Measurements from ENCODE around the gene KDM6A.
"Not testable (repeated sequence)": the region's sequence is repeated elsewhere in the genome, so short reads cannot be mapped to it uniquely, and the experiment has no call there.

The KDM6A gene

DNA sequence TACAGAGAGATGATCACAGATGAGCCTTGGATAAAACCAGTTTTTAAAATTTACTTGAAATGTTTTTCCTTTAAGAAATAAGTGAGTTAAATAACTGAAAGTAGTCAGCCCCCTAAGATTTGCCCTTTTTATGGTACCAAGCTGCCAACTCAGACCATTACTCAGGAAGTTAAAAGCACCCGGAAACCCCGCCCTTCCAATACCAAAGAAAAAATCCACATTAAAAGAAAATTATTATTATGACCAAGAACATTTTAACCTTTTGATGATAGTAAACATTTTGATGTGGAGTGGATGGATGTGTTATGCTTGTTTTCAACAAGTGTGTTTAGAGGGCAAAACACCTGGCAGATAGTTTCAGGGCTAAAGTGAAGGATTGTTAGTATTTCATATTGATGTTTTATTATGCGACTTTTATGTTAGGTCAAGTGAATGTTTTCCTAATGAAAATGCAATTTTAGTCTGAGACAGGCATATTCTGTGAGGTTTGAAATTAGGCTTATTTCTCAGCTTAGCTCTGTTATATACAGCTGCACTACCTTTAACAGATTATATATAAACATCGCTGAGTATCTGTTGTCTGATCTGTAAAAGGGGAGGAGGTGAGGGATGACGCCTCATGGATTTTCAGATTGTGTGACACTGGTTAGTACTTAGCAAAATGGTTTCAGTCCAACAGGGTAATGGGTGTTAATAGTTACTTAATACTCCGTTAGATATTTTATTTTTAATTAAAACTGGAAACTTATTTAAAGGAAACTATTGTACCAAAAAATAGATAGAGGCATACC is 89.0 kb downstream of the KDM6A start:
- no peak for DNase-seq (ENCODE audit: low read depth in 3 of 3, low spot score in 1 of 3)

DNA sequence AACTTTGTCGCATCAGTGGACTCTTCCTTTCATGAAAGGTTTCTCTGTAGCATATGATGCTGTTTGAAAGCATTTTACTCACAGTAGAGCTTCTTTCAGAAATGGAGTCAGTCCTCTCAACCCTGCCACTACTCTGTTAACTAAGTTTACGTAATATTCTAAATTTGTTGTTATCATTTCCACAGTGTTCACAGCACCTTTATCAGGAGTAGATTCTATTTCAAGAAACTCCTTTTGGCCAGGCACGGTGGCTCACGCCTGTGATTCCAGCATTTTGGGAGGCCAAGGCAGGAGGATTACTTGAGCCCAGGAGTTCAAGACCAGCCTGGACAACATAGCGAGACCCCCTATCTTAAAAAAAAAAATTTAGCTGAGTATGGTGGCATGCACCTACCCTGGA is 90.0 kb downstream of the KDM6A start:
- no peak for DNase-seq (ENCODE audit: low read depth in 3 of 3, low spot score in 1 of 3)

DNA sequence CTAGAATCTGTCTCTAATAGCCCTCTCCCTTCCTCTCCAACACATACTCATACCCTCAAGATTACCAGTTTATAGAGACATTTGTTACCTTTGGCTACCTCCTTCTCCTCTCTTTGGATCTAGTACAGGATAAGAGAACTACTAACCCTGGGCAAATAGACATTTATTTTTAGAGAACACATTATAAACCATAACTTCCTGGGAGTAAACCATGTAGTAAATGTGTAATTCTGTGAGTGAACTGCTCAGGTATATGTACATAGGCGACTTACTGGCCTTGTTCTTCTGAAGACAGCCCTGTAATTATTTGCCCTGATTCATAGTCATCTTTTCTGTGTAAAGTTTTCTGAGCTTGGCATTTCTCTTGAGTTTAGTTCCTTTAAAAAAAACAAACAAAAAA is 94.2 kb downstream of the KDM6A start:
- no peak for DNase-seq (ENCODE audit: low read depth in 3 of 3, low spot score in 1 of 3)

DNA sequence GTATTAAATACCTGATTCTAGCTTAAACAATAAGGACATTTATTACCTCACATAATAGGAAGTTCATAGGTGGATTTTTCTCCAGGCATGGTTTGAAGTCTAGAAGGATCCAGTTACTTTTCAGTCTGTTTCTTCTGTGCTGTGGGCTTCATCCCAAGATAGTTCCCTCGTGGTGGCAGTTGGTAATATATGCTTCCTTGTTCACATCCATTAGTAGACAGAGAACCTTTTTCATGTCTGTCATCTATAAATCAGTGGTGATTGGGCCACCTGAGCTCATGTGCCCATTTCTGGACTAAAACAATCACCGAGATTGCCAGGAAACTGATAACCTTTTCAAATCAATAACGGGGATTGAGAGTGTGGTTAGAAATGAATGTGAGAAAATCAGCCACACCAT is 97.7 kb downstream of the KDM6A start:
- DNase-seq (ENCODE audit: low read depth in 3 of 3, low spot score in 1 of 3) = no peak

DNA sequence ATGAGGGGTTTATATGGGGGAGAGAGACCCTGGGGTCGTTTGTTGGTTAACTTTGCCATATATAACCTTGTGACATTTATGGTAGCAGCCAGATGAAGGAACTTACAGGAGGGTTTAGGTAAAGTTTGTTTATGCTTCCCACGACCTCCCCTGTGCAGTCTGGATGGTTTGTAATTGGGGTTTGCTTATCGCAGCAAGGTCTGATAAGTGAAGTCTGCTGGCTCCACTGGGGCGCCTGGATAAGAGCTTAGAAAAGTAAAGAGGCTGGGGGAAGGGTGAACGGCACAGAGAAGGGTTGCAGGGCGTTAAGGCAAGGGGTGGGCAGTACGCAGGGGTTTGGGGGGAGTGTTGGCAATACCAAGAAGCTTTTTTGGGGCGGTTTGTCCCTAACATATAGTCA is 98.7 kb downstream of the KDM6A start:
- no peak for DNase-seq (ENCODE audit: low read depth in 3 of 3, low spot score in 1 of 3)

DNA sequence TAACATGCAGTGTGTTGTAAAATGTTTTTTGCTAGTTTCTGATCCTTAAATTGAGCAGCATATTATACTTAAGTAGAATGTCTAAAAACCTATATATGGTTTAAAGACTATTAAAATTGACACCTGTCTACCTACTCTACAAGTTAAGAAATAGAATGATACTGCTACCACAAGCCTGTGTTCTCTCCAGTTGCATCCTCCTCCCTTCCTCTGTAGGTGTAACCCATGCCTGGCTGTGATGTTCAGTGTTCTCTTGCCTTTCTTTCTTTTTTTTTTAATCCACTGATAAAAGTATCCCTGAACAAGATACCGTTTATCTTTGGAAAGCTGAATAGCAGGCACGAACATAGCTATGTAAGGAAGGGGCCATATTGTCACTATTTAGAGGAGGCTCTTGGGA is 99.1 kb downstream of the KDM6A start:
- DNase-seq (ENCODE audit: low read depth in 3 of 3, low spot score in 1 of 3) = no peak

DNA sequence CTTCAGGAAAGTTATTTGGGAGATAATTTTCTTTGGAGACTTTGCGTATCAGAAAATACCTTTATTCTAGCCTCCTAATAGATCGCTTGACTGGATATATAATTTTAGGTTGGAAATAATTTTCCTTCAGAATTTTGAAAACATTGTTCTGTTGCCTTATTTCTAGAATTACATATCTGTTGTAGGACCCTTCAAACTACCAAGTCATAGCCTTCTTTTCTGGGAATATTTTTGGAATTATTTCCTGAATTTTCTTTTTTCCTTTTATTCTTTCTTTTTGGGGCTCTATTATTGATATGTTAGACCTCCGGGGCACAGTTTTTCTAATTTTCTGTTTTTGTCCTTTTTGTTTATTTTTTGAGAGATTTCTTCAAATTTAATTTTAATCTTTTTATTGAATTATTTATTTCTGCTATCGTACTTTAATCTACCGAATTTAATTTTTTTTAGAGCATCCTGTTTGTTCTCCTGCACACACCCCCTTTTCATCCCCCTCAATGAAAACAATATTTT is 100.5 kb downstream of the KDM6A start:
- DNase-seq (ENCODE audit: low read depth in 3 of 3, low spot score in 1 of 3) = no peak

DNA sequence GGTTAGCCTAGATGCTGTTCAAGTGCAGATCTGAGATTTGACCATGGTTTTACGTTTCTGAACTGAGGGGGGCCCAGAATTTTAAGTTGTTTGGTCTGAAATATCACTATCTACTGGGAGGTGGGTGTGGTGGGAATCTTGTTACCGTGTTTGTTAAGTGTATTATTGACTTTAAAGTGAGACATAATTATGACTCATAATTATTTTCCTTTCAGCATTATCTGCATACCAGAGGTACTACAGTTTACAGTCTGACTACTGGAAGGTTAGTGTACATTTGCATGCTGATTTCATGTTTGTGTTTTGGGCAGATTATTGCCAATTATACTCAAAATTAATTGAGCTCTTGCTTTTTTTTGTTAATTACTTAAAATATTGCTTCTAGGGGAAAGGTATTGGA is 101.5 kb downstream of the KDM6A start:
- DNase-seq (ENCODE audit: low read depth in 3 of 3, low spot score in 1 of 3) = no peak

DNA sequence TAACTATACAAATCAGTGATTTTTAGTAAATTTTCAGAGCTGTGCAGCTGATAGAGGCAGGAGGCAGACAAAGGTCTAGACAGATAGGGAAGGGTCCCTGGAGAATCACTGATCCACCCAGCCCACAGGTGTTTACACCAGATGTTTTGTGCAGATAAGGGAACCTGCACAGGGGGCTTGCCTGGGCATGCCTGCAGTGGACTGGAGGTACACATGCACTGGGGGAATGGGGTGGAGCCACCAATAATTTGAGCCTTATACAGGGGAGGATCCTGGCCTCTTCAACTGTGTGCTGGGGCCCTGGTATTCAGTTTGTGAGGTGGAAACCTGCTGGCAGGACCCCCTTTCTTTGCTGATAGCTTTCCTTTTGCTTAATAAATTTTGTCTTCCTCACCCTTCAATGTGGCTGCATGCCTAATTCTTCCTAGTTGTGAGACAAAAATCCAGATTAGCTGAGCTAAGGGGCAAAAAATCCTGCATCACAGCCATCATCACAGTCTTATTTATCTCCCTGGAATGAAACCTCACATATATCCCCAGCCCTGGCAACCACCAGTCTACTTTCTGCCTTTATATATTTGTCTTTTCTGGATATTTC is 102.8 kb downstream of the KDM6A start:
- no peak for DNase-seq (ENCODE audit: low read depth in 3 of 3, low spot score in 1 of 3)

DNA sequence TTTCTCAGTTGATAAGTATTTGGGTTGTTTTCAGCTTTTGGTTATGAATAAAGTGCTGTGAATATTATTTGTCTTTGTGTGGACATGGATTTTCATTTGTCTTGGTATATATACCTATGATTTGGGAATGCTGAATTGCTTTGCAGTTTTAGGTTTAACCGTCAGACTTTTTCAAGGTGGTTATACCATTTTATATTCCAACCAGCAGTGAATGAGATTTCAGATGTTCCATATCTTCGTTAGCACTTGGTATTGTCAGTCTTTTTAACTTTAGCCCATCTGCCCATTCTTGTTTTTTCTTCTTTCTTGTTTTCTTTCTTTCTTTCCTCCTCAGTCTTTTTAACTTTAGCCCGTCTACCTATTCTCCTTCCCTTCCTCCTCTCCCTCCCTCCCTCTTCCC is 106.0 kb downstream of the KDM6A start:
- no peak for DNase-seq (ENCODE audit: low read depth in 3 of 3, low spot score in 1 of 3)

DNA sequence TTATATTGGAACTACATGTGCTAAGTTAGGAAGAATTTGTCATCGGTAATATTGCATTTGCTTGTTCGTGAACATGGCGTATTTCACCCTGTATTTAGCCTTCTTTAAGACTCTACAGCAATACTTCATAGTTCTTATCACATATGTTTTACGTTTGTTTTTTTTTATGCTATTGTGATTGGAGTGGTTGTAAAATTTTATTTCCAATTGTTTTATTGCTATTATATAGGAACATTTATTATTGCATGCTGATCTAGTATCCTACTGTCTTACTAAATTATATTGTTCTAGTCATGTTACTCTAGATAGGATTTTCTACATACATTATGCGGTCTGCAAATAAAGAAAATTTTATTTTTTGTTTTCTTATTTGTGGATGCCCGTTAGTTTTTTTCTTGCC is 107.4 kb downstream of the KDM6A start:
- no peak for DNase-seq (ENCODE audit: low read depth in 3 of 3, low spot score in 1 of 3)

DNA sequence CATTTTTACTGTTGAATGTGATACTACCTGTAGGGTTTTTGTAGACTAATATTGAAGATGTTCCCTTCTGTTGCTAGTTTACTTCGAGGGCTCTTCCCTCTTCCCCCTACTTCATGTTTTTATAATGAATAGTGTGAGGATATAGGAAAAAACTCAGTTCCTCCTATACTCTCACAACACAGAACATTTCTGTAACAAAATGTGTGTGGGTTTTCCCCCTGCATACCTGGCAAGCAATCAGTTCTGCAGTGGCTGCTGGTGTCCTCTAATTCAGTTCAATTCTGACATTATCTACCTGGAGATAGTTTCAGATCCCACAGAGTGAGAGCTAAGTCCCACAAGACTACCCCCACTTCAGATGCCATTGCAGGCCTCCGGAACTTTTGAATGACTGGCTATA is 107.9 kb downstream of the KDM6A start:
- no peak for DNase-seq (ENCODE audit: low read depth in 3 of 3, low spot score in 1 of 3)

DNA sequence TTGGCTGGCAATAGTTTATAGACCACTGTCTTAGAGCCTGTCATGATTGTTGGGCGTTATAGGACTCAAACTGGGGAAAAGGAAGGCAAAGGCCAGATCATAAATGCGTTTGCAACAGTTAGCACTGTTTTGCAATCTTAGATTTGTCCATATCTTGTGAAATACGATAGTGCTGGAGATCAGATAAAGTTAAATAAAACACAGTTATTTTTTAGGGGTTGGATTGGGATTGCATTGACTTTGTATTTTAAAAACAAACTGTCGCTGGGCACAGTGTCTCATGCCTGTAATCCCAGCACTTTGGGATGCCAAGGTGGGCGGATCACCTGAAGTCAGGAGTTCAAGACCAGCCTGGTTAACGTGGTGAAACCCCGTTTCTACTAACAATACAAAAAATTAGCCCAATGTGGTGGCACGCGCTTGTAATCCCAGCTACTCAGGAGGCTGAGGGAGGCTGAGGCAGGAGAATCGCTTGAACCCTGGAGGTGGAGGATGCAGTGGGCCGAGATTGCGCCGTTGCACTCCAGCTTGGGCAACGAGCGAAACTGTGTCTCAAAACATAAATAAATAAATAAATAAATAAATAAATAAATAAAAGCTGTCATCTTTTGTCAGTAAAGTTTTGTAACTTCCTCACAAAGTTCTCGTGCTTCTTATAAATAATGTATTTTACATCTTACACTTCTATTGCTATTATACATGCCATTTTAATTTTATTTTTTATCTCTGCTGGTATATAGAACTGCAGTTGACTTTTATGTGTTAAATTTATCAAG is 117.2 kb downstream of the KDM6A start:
- no peak for DNase-seq (ENCODE audit: low read depth in 3 of 3, low spot score in 1 of 3)

DNA sequence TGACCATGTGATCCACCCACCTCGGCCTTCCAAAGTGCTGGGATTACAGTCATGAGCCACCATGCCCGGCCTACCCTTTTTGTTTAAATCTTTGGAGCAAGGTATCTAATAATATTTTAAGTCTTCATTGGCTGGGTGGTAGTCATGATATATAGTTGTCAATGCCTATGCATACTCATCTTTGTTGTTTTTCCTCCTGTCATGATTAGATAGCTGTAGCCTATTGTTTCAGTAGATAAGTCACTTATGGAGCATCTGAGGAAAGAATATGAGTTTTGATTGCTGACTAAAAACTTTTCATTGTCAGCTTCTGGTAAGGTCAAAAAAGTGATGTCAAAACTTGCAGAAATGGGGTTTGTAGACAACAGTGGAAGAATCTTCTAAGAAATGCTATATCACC is 119.8 kb downstream of the KDM6A start:
- no peak for DNase-seq (ENCODE audit: low read depth in 3 of 3, low spot score in 1 of 3)

DNA sequence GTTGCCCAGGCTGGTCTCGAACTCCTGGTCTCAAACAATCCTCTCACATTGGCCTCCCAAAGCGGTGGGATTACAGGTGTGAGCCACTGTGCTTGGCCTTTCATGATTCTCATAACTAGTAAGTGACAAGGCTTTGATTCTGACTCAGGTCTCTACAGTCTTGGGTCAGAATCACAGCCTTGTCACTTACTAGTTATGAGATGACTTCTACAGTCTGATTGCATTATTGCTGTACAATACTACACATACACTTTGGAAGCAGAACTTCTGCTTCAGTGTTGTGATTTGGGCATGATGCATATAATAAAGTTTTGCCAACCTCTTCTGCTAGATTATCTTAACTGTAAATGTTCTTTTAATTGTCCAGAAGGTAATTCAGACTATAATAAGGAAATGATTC is 123.3 kb downstream of the KDM6A start:
- no peak for DNase-seq (ENCODE audit: low read depth in 3 of 3, low spot score in 1 of 3)

DNA sequence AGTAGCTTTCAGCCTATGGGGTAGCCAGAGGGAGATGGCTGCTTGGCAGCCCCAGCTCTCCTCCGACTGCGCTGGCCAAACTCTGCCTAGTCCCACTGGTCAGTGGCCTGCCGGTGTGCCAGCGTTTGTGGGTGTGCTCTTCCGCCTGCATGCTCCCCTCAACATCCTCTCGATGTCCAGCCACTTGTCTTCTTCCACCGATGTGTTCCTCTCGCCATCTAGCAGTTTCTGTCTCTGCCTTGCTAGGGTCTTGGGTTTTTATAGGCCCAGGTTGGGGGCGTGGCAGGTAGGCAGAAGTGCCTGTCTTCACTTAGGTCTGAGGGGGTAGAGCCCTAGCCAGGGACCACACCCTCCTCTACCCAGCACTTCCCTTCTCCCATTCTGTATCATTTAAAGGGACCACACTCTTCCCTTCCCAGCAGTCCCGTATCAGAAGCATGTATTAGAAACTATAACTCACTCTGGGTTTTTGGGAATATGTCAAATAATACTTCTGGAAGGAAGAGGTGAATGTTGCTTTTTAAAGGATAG is 124.4 kb downstream of the KDM6A start:
- no peak for DNase-seq (ENCODE audit: low read depth in 3 of 3, low spot score in 1 of 3)

DNA sequence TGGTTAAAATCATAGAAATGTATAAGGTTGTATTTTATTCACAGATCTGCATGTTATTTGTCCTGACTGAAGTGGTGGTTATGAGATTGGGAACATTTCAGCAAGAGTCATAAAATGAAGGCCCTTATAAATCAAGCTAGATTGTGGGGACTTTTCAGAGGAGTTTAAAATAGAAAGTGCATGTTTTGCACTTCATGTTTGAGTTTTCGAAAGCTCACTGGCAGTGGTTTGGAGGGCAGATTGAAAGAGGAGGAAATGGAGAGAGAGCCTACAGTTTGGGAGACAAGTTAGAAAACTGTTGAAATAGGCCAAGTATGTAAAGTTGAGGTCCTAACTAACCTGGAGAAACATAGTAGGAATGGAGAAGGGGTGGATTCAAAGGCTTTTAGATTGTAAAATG is 124.9 kb downstream of the KDM6A start:
- no peak for DNase-seq (ENCODE audit: low read depth in 3 of 3, low spot score in 1 of 3)

DNA sequence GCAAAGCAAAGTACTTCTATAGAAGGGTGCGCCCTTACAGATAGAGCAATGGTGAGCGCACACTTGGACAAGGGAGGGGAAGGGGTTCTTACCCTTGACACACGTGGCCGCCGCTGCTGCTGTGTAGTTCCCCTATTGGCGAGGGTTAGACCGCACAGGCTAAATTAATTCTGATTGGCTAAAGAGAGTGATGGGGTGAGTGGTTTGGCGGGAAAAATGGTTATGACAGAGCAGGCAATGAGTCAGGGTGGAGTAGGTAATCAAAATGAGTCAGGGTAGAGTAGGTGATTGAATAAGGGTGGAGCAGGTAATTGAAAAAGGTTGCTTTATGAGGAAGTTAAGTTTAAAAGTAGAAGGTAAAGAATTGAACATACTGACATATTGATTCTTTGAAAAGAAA is 126.2 kb downstream of the KDM6A start:
- DNase-seq (ENCODE audit: low read depth in 3 of 3, low spot score in 1 of 3) = not testable (repeated sequence)

DNA sequence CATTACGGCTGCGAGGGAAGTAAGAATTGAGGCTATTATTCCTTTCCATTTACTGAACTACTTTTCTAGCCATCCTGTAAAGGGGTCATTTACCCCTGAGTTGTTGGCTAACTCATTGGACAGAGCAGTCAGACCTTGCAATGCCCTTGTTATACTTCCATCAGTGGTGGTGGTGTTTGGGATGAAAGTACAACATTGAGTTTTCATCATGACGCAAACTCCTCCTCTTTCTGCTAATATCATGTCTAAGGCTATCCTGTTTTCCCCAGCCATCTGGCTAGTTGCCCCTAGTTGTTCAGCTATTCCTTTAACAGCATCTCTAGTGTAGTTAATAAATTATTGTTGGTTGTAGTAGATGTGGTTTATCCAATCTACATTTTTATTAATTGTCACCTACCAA is 126.9 kb downstream of the KDM6A start:
- not testable (repeated sequence) for DNase-seq (ENCODE audit: low read depth in 3 of 3, low spot score in 1 of 3)

DNA sequence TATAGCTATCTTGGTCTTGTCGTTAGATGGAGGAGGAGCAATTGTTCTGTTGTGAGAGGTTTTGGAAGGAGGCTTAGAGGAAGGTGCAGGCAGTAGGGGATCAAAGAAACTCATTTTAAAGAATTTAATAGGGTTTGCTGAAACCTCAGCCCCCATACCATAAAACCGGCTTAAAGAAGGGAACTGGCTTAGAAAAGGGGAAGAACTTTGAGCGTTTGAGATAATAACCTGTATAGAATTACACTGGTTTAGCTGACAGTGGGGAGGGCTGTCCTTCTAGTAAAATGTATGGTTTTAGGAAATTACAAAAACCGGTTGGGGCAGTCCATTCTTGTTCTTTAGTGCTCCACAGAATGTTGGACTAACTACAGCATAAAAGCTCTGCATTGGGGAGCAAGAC is 128.1 kb downstream of the KDM6A start:
- DNase-seq (ENCODE audit: low read depth in 3 of 3, low spot score in 1 of 3) = no peak

DNA sequence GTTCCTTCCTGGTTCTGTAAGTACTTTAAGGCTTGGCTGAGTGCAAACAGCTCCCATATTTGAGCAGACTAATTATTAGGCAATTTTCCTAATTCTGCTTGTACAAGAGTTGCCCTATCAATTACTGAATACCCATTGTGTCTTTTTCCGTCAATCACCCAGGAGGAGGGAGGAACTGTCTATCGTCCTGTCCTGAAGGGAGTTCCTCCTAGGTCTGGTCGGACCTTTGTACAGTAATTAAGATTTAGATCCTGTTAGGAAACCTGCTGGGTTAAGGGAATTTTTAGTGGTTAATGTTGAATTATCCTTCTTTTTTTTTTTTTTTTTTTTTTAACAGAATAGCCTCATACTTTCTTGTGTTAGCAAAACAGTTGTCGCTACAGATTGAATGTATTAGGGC is 130.1 kb downstream of the KDM6A start:
- no peak for DNase-seq (ENCODE audit: low read depth in 3 of 3, low spot score in 1 of 3)
